Fibroblast of lung (primary cell): ENCODE results near the gene ARHGEF25.

Experiments
- EZH2 ChIP-seq: IDR thresholded peaks from 2 replicates; pipeline ENCODE4 v1.5.1; 2012; ENCODE audit warnings: low read length, control low read depth, mild to moderate bottlenecking; ENCODE audit errors: missing control alignments
- TF ChIP-seq, protein P1 (sequence below), 2 donors: IDR thresholded peaks in 1 of 2; conservative IDR thresholded peaks in 1 of 2; 1 replicate in 1 of 2; 2 replicates in 1 of 2; pipeline ENCODE4 v1.5.1; 2011 to 2012; ENCODE audit warnings: low read length in 2 of 2, control low read depth in 1 of 2, inconsistent platforms in 1 of 2, low read depth in 1 of 2, mild to moderate bottlenecking in 1 of 2

DNA sequence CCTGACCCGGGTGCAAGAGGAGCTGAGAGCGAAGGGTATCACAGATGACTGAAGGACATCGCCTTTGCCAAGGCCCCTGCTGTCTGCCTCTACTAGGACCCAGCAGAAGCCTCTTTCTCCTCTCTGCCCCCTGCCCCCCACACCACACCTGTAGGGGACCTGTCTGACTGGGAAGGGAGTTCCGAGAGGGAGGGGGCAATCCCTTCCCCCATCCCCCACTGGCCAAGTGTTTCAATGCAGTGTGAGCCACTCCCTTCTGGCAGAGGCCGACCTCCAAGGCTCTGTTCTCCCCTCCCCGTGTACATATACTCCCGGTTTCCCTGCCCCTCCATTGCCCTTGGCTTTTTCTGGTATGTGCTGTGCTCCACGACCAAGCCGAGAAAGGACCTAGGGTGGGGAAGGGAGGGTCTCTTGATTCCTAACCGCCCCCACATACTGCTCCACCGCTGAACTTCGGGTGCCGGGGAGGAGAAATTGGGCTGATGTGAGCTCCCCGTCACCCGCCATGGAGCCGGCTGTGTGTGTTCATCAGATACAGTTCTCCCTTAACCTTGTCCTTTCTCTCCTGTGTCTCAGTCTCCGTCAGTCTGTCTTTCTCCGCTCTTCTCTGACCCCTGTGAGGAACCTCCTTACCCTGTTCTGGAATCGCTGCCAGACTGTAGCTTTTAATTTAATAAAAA lies 2.0 kb upstream of the ARHGEF25 start:
- TF ChIP-seq, protein P1, sequence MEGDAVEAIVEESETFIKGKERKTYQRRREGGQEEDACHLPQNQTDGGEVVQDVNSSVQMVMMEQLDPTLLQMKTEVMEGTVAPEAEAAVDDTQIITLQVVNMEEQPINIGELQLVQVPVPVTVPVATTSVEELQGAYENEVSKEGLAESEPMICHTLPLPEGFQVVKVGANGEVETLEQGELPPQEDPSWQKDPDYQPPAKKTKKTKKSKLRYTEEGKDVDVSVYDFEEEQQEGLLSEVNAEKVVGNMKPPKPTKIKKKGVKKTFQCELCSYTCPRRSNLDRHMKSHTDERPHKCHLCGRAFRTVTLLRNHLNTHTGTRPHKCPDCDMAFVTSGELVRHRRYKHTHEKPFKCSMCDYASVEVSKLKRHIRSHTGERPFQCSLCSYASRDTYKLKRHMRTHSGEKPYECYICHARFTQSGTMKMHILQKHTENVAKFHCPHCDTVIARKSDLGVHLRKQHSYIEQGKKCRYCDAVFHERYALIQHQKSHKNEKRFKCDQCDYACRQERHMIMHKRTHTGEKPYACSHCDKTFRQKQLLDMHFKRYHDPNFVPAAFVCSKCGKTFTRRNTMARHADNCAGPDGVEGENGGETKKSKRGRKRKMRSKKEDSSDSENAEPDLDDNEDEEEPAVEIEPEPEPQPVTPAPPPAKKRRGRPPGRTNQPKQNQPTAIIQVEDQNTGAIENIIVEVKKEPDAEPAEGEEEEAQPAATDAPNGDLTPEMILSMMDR (conservative IDR thresholded peaks at IDR 0.05 in 1 of 2, IDR thresholded peaks at IDR 0.05 in 1 of 2; ENCODE audit: low read depth in 1 of 2, low read length in 2 of 2): no peak
- no peak for TF ChIP-seq EZH2
